Measurements from ENCODE around the gene IL10RA. TPM values are rescaled to one million over a fixed set of nuclear protein-coding genes. Genes with fewer than 3 reads are reported as not detected.

Gene IL10RA
- total and polyA plus RNA-seq, 7 experiments from 2014 or later: 85.2 to 300 (median 171) TPM

GRCh38 chr11:118014022-118014421 is 27.8 kb downstream of the IL10RA start:
- Histone ChIP-seq H3K27me3 (ENCODE audit: control insufficient read depth in 2 of 2, insufficient read depth in 2 of 2, low read length in 2 of 2) (no peaks in the 10 kb centered on the region), H3K9me3 (ENCODE audit: control insufficient read depth in 2 of 3, low read length in 3 of 3) (peaks cover 0 to 15% (median 2%) of the 10 kb centered on the region in 3 experiments), H3K4me1 (ENCODE audit: control insufficient read depth in 2 of 2, insufficient read depth in 2 of 2, low read length in 2 of 2) (peaks cover 50 to 82% of the 10 kb centered on the region in 2 donors), H3K4me3 (ENCODE audit: low read length) (no peak overlapping the region), H3K36me3 (ENCODE audit: control insufficient read depth in 2 of 3, insufficient read depth in 3 of 3, low read length in 3 of 3) (no peaks in the 10 kb centered on the region), H3K27ac (ENCODE audit: low read depth, low read length) (no peak overlapping the region)
- Mint-ChIP-seq H3K36me3 (peaks cover under 1 to 44% (median 10%) of the 10 kb centered on the region in 5 donors), H3K27ac (peak overlapping the region in 6 of 9 donors; percentile 0 to 84 (median 14)), H3K4me3 (peak overlapping the region in 5 of 10 donors; percentile 1 to 65 (median 18)), H3K9me3 (peaks cover 0 to 25% (median 18%) of the 10 kb centered on the region in 11 donors), H3K4me1 (peaks cover 60 to 74% (median 68%) of the 10 kb centered on the region in 7 donors), H3K27me3 (peaks cover 0 to 4% (median 0%) of the 10 kb centered on the region in 5 donors)
- ChIA-PET CTCF (interaction anchor here (1.6 kb wide), 1 partner anchor 39 kb away, joined by 4 read pairs; no protein-coding TSS in a partner anchor), POLR2A (interaction anchor here (1.8 to 3.4 kb wide), 2 partner anchors 13 to 17 kb away, joined by 5 to 37 read pairs; no protein-coding TSS in a partner anchor)
- DNase-seq (no peak), ATAC-seq (no peak)
- intact Hi-C loops (cut with micrococcal nuclease): no loop called here

DNA sequence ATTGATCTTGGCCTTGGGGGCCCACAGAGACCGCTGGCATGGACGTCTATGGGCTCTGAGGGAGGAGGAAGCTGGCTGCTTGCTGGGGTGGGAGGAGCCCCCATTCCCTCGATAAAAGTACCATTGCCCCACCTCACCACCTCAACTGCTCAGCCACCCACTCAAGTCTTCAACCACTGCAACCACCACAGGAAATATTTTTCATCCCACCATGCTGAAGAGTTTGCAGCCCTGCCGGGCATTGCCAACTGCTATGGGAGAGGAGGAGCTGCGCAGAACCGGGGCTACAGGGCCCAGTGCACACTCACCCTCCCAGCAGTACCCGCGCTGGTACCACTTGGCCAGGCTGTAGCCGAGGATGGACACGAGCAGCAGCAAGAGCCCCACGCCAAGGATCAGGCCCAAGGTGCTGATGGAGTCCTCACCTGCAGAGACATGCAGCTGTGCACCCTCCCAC is 29.2 kb downstream of the IL10RA start:
- no peak for DNase-seq
- Mint-ChIP-seq H3K27ac (peak overlapping the region in 8 of 9 donors; percentile 6 to 84 (median 40)), H3K4me1 (peaks cover 47 to 61% (median 55%) of the 10 kb centered on the region in 7 donors), H3K27me3 (peaks cover 0 to 4% (median 0%) of the 10 kb centered on the region in 5 donors), H3K4me3 (peak overlapping the region; percentile 29 to 74 (median 62)), H3K9me3 (peaks cover 0 to 35% (median 21%) of the 10 kb centered on the region in 11 donors), H3K36me3 (peaks cover 3 to 54% (median 10%) of the 10 kb centered on the region in 5 donors)
- Histone ChIP-seq H3K4me1 (ENCODE audit: control insufficient read depth in 2 of 2, insufficient read depth in 2 of 2, low read length in 2 of 2) (peaks cover 39 to 68% of the 10 kb centered on the region in 2 donors), H3K9me3 (ENCODE audit: control insufficient read depth in 2 of 3, low read length in 3 of 3) (peaks cover 0 to 16% (median 2%) of the 10 kb centered on the region in 3 experiments), H3K4me3 (ENCODE audit: low read length) (peak overlapping the region; percentile 9), H3K36me3 (ENCODE audit: control insufficient read depth in 2 of 3, insufficient read depth in 3 of 3, low read length in 3 of 3) (no peaks in the 10 kb centered on the region), H3K27me3 (ENCODE audit: control insufficient read depth in 2 of 2, insufficient read depth in 2 of 2, low read length in 2 of 2) (no peaks in the 10 kb centered on the region), H3K27ac (ENCODE audit: low read depth, low read length) (no peak overlapping the region)
- ChIA-PET CTCF (interaction anchor here (0.6 to 1.5 kb wide), 6 partner anchors 12 to 200 kb away, joined by 3 to 5 read pairs (median 4); no protein-coding TSS in a partner anchor), POLR2A (interaction anchor here (0.7 to 3.4 kb wide), 10 partner anchors 8 to 65 kb away, joined by 3 to 37 read pairs (median 5); partner anchors contain the start of gene IL10RA)
- no peak for ATAC-seq
- intact Hi-C loops (cut with micrococcal nuclease): no loop called here

DNA sequence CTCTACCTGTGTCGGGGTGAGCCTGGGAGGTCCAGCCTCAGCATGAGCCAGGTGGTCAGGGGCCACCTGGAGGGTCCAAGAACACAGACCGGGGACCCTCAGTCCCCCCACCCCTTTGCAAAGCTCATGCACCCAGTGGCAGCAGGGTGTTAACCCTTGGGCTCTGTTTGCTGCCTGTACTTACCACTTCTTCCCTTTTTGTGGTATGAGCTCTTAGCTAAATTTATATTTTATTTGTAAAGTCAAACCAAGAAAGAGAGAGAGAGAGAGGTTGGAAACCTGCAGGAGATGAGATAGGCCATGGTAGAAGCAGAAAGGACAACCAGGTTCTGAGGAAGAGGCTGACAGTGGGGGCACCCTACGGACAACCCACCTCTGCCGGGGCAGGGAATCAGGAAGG is 29.9 kb downstream of the IL10RA start:
- no peak for DNase-seq
- H3K9me3 Mint-ChIP-seq: peaks cover 0 to 39% (median 22%) of the 10 kb centered on the region in 11 donors
- H3K27me3 ChIP-seq (ENCODE audit: control insufficient read depth in 2 of 2, insufficient read depth in 2 of 2, low read length in 2 of 2): no peaks in the 10 kb centered on the region
- intact Hi-C loops (cut with micrococcal nuclease): loop anchor here in 1 of 2 donors (2.0 kb wide), 1 partner anchor 15 kb away; no protein-coding TSS in a partner anchor
- ChIA-PET POLR2A (interaction anchor here (0.7 to 3.4 kb wide), 10 partner anchors 9 to 208 kb away, joined by 3 to 37 read pairs (median 4); no protein-coding TSS in a partner anchor), CTCF (interaction anchor here (0.6 to 1.5 kb wide), 5 partner anchors 13 to 69 kb away, joined by 3 to 5 read pairs (median 4); no protein-coding TSS in a partner anchor)
- peak overlapping the region; percentile 17 for H3K4me3 ChIP-seq (ENCODE audit: low read length)
- H3K4me1 ChIP-seq (ENCODE audit: control insufficient read depth in 2 of 2, insufficient read depth in 2 of 2, low read length in 2 of 2): peaks cover 35 to 62% of the 10 kb centered on the region in 2 donors
- H3K36me3 ChIP-seq (ENCODE audit: control insufficient read depth in 2 of 3, insufficient read depth in 3 of 3, low read length in 3 of 3): no peaks in the 10 kb centered on the region
- peak overlapping the region in 7 of 9 donors; percentile 6 to 88 (median 32) for H3K27ac Mint-ChIP-seq
- peaks cover 0 to 23% (median 2%) of the 10 kb centered on the region in 3 experiments for H3K9me3 ChIP-seq (ENCODE audit: control insufficient read depth in 2 of 3, low read length in 3 of 3)
- H3K36me3 Mint-ChIP-seq: peaks cover 3 to 57% (median 10%) of the 10 kb centered on the region in 5 donors
- ATAC-seq: no peak
- peak overlapping the region in 8 of 10 donors; percentile 58 to 75 (median 65) for H3K4me3 Mint-ChIP-seq
- H3K4me1 Mint-ChIP-seq: peaks cover 44 to 57% (median 49%) of the 10 kb centered on the region in 7 donors
- no peak overlapping the region for H3K27ac ChIP-seq (ENCODE audit: low read depth, low read length)
- peaks cover 0 to 4% (median 0%) of the 10 kb centered on the region in 5 donors for H3K27me3 Mint-ChIP-seq

DNA sequence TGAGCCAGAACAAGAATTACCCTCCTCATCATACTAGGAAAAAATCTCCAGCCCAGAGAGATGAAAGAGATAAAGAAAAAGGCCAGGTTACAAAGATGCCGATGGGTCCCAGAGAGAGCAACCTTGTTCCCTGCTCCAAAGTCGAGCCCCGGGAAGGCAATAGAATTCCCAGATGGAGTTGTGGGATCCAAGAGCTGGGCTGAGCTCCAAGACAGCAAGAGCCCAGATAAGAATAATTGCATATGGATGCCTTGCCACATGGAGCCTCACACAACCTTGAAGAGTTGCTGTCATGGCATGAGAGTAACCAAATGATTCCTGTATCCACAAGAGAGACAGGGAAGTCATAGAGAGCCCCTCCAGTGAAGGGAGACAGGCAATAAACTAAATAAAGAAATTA is 30.9 kb downstream of the IL10RA start:
- peak overlapping the region in 1 of 9 donors; percentile 31 for H3K27ac Mint-ChIP-seq
- Histone ChIP-seq H3K4me3 (ENCODE audit: low read length) (no peak overlapping the region), H3K4me1 (ENCODE audit: control insufficient read depth in 2 of 2, insufficient read depth in 2 of 2, low read length in 2 of 2) (peaks cover 30 to 52% of the 10 kb centered on the region in 2 donors), H3K9me3 (ENCODE audit: control insufficient read depth in 2 of 3, low read length in 3 of 3) (peaks cover 0 to 23% (median 2%) of the 10 kb centered on the region in 3 experiments), H3K27ac (ENCODE audit: low read depth, low read length) (no peak overlapping the region), H3K36me3 (ENCODE audit: control insufficient read depth in 2 of 3, insufficient read depth in 3 of 3, low read length in 3 of 3) (no peaks in the 10 kb centered on the region), H3K27me3 (ENCODE audit: control insufficient read depth in 2 of 2, insufficient read depth in 2 of 2, low read length in 2 of 2) (no peaks in the 10 kb centered on the region)
- H3K9me3 Mint-ChIP-seq: peaks cover 0 to 39% (median 22%) of the 10 kb centered on the region in 11 donors
- peaks cover 0 to 4% (median 0%) of the 10 kb centered on the region in 5 donors for H3K27me3 Mint-ChIP-seq
- ATAC-seq: no peak
- H3K4me1 Mint-ChIP-seq: peaks cover 36 to 50% (median 42%) of the 10 kb centered on the region in 7 donors
- ChIA-PET CTCF (no interaction called here), POLR2A (interaction anchor here (1.8 kb wide), 1 partner anchor 20 kb away, joined by 7 read pairs; no protein-coding TSS in a partner anchor)
- no peak overlapping the region for H3K4me3 Mint-ChIP-seq
- H3K36me3 Mint-ChIP-seq: peaks cover 3 to 59% (median 10%) of the 10 kb centered on the region in 5 donors
- intact Hi-C loops (cut with micrococcal nuclease): loop anchor here in 1 of 2 donors (2.0 kb wide), 1 partner anchor 16 kb away; no protein-coding TSS in a partner anchor
- DNase-seq: no peak

DNA sequence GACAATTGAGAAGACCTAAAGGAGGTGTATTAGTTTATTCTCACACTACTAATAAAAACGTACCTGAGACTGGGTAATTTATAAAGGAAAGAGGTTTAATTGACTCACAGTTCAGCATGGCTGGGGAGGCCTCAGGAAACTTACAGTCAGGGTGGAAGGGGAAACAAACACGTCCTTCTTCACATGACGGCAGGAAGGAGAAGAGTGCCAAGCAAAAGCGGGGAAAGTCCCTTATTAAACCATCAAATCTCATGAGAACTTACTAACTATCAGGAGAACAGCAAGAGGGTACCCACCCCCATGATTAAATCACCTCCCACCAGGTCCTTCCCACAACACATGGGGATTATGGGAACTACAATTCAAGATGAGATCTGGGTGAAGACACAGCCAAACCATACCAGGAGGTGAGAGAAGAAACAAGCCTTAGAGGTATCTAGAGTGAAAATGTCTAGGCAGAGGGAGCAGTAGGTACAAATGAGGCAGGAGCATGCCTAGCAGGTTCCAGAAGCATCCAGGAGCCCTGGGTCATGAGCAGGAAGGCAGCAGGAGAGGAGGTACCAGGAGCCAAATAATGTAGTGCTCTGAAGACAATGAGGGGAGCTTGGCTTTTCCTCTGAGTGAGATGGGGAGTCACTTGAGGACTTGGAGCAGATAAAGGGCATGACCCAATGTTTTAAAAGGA is 31.6 kb downstream of the IL10RA start:
- H3K36me3 Mint-ChIP-seq: peaks cover 3 to 62% (median 10%) of the 10 kb centered on the region in 5 donors
- H3K4me1 Mint-ChIP-seq: peaks cover 31 to 43% (median 37%) of the 10 kb centered on the region in 7 donors
- H3K9me3 Mint-ChIP-seq: peaks cover 0 to 39% (median 22%) of the 10 kb centered on the region in 11 donors
- Histone ChIP-seq H3K27me3 (ENCODE audit: control insufficient read depth in 2 of 2, insufficient read depth in 2 of 2, low read length in 2 of 2) (no peaks in the 10 kb centered on the region), H3K9me3 (ENCODE audit: control insufficient read depth in 2 of 3, low read length in 3 of 3) (peaks cover 0 to 23% (median 2%) of the 10 kb centered on the region in 3 experiments), H3K4me1 (ENCODE audit: control insufficient read depth in 2 of 2, insufficient read depth in 2 of 2, low read length in 2 of 2) (peaks cover 25 to 46% of the 10 kb centered on the region in 2 donors), H3K27ac (ENCODE audit: low read depth, low read length) (no peak overlapping the region), H3K4me3 (ENCODE audit: low read length) (no peak overlapping the region), H3K36me3 (ENCODE audit: control insufficient read depth in 2 of 3, insufficient read depth in 3 of 3, low read length in 3 of 3) (no peaks in the 10 kb centered on the region)
- H3K4me3 Mint-ChIP-seq: no peak overlapping the region
- intact Hi-C loops (cut with micrococcal nuclease): loop anchor here in 1 of 2 donors (2.0 kb wide), 1 partner anchor 17 kb away; no protein-coding TSS in a partner anchor
- ChIA-PET POLR2A (no interaction called here), CTCF (no interaction called here)
- no peak for ATAC-seq
- peaks cover 0 to 4% (median 0%) of the 10 kb centered on the region in 5 donors for H3K27me3 Mint-ChIP-seq
- H3K27ac Mint-ChIP-seq: peak overlapping the region in 2 of 9 donors; percentile 10 to 31
- DNase-seq: no peak

- Mint-ChIP-seq H3K9me3 (peaks cover 0 to 39% (median 22%) of the 10 kb centered on the region in 11 donors), H3K4me3 (no peak overlapping the region), H3K36me3 (peaks cover 3 to 62% (median 10%) of the 10 kb centered on the region in 5 donors), H3K4me1 (peaks cover 31 to 37% (median 34%) of the 10 kb centered on the region in 7 donors), H3K27ac (no peak overlapping the region), H3K27me3 (peaks cover 0 to 4% (median 0%) of the 10 kb centered on the region in 5 donors)
- ATAC-seq: no peak
- H3K4me3 ChIP-seq (ENCODE audit: low read length): no peak overlapping the region
- no peak for DNase-seq
- H3K9me3 ChIP-seq (ENCODE audit: control insufficient read depth in 2 of 3, low read length in 3 of 3): peaks cover 0 to 23% (median 2%) of the 10 kb centered on the region in 3 experiments
- no peaks in the 10 kb centered on the region for H3K27me3 ChIP-seq (ENCODE audit: control insufficient read depth in 2 of 2, insufficient read depth in 2 of 2, low read length in 2 of 2)
- ChIA-PET POLR2A (interaction anchor here (1.1 kb wide), 1 partner anchor 11 kb away, joined by 3 read pairs; no protein-coding TSS in a partner anchor), CTCF (no interaction called here)
- peaks cover 25 to 40% of the 10 kb centered on the region in 2 donors for H3K4me1 ChIP-seq (ENCODE audit: control insufficient read depth in 2 of 2, insufficient read depth in 2 of 2, low read length in 2 of 2)
- H3K27ac ChIP-seq (ENCODE audit: low read depth, low read length): no peak overlapping the region
- intact Hi-C loops (cut with micrococcal nuclease): no loop called here
- H3K36me3 ChIP-seq (ENCODE audit: control insufficient read depth in 2 of 3, insufficient read depth in 3 of 3, low read length in 3 of 3): no peaks in the 10 kb centered on the region
Observed at GRCh38 chr11:118018401-118018800, 32.2 kb downstream of the IL10RA start.

Data from naive thymus-derived CD4-positive, alpha-beta T cell (primary cell).